HG02885 (cell line): ENCODE measurements around the gene B3GNT3.
"Not testable (repeated sequence)": the region's sequence is repeated elsewhere in the genome, so short reads cannot be mapped to it uniquely, and the experiment has no call there.

ENCODE experiments used
- ATAC-seq: cut with Tn5 transposase; IDR thresholded peaks from one replicate; pipeline ENCODE4 v1.9.1; 2021; ENCODE audit warnings: mild to moderate bottlenecking; ENCODE audit not compliant: unreplicated experiment, poor library complexity

The B3GNT3 gene

GRCh38 chr19:17766543-17767131 lies 28.3 kb upstream of the B3GNT3 start:
- ATAC-seq: no peak

- no peak for ATAC-seq
Observed at GRCh38 chr19:17767559-17767958, 27.4 kb upstream of the B3GNT3 start.

- no peak for ATAC-seq
Observed at GRCh38 chr19:17770613-17771012, 24.3 kb upstream of the B3GNT3 start.

GRCh38 chr19:17772172-17772571 lies 22.8 kb upstream of the B3GNT3 start:
- ATAC-seq: no peak

GRCh38 chr19:17775245-17775927 lies 19.6 kb upstream of the B3GNT3 start:
- no peak for ATAC-seq

GRCh38 chr19:17775991-17776803 lies 18.7 kb upstream of the B3GNT3 start:
- peak; percentile 69 for ATAC-seq

GRCh38 chr19:17777840-17778239 lies 17.1 kb upstream of the B3GNT3 start:
- ATAC-seq: not testable (repeated sequence)

GRCh38 chr19:17778251-17778967 lies 16.5 kb upstream of the B3GNT3 start:
- no peak for ATAC-seq

- ATAC-seq: no peak
Observed at GRCh38 chr19:17778968-17779929, 15.7 kb upstream of the B3GNT3 start.

GRCh38 chr19:17780781-17781180 lies 14.2 kb upstream of the B3GNT3 start:
- no peak for ATAC-seq

GRCh38 chr19:17783721-17784120 lies 11.2 kb upstream of the B3GNT3 start:
- not testable (repeated sequence) for ATAC-seq

GRCh38 chr19:17784201-17785008 lies 10.5 kb upstream of the B3GNT3 start:
- no peak for ATAC-seq

- ATAC-seq: no peak
Observed at GRCh38 chr19:17787274-17787913, 7.5 kb upstream of the B3GNT3 start.

- ATAC-seq: no peak
Observed at GRCh38 chr19:17788632-17789031, 6.3 kb upstream of the B3GNT3 start.

GRCh38 chr19:17790059-17790780 lies 4.7 kb upstream of the B3GNT3 start:
- no peak for ATAC-seq

GRCh38 chr19:17794412-17794730 lies 567 bp upstream of the B3GNT3 start:
- no peak for ATAC-seq

- no peak for ATAC-seq
Observed at GRCh38 chr19:17795495-17795856, 538 bp downstream of the B3GNT3 start.
